Measurements from ENCODE around the gene REPS2.

The REPS2 gene

GRCh38 chrX:17098516-17099247 is 152.2 kb downstream of the REPS2 start:
- DNase-seq, result no peak

GRCh38 chrX:17104433-17104832 is 158.0 kb downstream of the REPS2 start:
- no peak for DNase-seq

GRCh38 chrX:17120816-17121215 is 174.4 kb downstream of the REPS2 start:
- no peak for DNase-seq

- no peak for DNase-seq
Measured at GRCh38 chrX:17154001-17154400, 207.5 kb downstream of the REPS2 start.

- peak in 1 of 2 experiments; percentile 15 for DNase-seq
Measured at GRCh38 chrX:17160975-17161374, 214.5 kb downstream of the REPS2 start.

GRCh38 chrX:17161991-17162390 is 215.5 kb downstream of the REPS2 start:
- DNase-seq, result no peak

- DNase-seq, result no peak
Measured at GRCh38 chrX:17164079-17164478, 217.6 kb downstream of the REPS2 start.

GRCh38 chrX:17164941-17165340 is 218.5 kb downstream of the REPS2 start:
- no peak for DNase-seq

GRCh38 chrX:17167915-17168314 is 221.5 kb downstream of the REPS2 start:
- DNase-seq, result no peak

GRCh38 chrX:17170973-17171372 is 224.5 kb downstream of the REPS2 start:
- no peak for DNase-seq

GRCh38 chrX:17174671-17175070 is 228.2 kb downstream of the REPS2 start:
- DNase-seq, result no peak

- DNase-seq, result no peak
Measured at GRCh38 chrX:17182317-17182716, 235.9 kb downstream of the REPS2 start.

GRCh38 chrX:17183566-17183965 is 237.1 kb downstream of the REPS2 start:
- DNase-seq, result no peak

- DNase-seq, result no peak
Measured at GRCh38 chrX:17185431-17185830, 239.0 kb downstream of the REPS2 start.

- no peak for DNase-seq
Measured at GRCh38 chrX:17187136-17187756, 240.8 kb downstream of the REPS2 start.

GRCh38 chrX:17192106-17192505 is 245.6 kb downstream of the REPS2 start:
- DNase-seq, result no peak
